Anterior cingulate cortex (tissue), 58 donors: ENCODE measurements around the gene ZBTB39.

Experiments
- DNase-seq, 58 donors: peaks; one replicate each; lab custom pipeline; 2025; lab: John Stamatoyannopoulos, UW

Gene ZBTB39

DNA sequence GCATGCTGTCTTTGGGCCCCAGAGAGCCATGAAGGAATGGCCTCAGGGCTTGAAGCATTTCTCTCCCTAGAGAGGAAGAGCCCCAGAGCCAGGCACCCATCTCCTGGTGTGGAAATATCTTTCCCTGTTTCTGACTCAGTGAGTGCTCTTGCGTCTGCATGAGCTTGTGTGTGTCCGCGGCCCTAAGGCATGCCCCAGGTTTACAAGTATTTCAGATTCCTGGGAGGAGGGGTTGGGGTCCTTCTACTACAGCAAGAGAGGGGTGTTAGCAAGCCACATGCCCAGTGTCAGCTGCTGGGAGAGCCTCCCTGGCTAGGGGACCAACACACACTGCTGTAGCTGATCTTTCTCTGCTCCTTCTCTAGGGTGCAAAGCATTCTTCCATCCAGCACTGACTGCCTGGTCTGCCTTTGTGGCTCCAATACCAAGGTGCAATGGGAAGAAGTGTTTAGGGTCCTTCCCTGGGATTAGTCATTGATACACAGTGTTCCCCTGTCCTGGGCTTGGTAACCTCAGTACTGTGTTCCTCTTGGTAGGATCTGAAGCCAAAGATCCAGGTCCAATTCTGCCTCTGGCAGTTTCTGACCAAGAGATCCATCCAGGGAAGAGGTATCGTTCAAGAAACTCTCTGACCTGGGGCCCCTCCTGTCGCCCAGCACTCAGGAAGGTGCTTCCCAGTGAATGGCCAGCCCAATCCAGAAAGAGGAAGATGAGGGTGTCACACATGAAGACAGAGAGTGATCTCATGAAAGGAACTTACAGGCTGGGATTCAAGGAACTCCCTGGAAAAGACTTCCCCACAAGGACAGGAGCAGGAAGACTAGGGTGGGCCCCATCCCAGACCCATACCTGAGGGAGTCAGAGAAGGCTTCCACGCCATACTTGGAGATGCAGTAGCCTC is 52.0 kb downstream of the ZBTB39 start:
- no peak for DNase-seq

DNA sequence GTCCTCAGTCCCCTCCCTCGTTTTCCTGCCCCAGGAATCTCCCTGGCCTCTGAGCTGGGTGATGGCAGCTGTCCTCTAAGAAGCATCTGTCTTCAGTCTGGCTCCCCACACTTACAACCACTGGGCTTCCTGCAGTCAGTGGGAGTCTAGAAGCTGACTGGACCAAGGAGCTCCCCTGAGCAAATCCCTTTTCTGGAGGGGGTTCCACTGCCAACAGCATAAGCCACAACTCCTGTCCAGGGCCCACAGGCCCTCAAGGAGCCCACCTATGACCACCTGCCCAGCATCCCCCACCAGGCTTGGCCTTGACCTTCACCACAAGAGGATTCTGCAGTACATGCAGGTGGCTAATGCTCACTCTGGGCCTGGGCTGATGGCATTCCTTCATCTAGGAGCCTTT is 53.0 kb downstream of the ZBTB39 start:
- no peak for DNase-seq

DNA sequence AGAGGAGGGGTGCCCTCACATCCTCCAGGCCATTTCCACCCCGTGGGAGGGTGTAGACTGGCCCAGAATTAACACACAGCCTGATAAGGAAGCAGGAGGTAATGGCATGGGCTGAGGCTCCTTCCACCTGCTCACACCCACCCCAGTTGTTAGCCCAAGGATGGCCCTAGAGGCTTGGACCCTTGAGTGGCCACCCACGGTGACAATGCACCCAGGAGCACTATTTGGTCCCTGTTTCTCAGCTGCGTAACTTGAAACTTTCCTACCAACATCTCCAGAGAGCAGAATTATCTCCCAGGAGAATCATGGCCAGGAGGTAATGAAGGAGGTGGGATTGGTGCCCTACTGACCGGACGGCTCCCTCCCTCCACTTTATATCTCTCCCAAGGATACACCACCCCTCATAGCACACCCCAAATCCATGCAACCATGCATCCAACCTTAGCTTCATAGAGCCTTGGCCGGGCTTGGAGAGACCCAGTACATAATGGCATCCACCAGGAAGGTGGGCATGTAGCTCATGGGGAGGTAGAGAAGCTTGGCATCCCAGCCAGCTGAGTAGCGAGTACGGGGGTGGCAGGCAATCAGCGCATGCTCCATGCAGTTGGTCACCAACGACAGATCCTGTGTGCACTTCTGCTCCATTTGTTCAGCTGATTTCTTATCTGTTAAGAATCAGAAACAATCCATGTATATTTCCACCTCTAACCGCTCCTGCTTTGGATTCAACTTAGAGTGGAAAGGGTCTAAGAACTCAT is 54.6 kb downstream of the ZBTB39 start:
- DNase-seq = no peak

DNA sequence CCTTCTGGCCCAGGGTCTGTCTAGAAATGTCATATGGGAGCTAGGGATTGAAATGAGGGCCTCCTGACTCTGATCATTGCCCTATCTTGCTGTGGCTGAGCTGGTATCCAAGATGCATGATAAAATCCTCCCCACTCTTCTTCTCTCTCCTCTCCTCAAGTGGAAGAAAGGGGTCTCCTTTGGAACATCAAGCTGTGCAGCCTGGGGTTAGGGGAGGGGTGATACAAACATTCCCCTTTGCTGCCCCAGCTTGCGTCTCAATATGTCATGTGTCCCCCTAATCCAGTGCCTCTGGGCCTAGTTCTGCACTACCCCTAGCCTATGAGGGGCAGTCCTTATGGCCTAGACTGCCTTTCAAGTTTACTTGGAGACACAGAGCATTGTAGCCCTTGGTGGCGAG is 57.5 kb downstream of the ZBTB39 start:
- no peak for DNase-seq
